ENCODE data around the gene GLP1R. TPM values are rescaled to one million over a fixed set of nuclear protein-coding genes. Genes with fewer than 3 reads are reported as not detected.

Gene GLP1R
- polyA plus RNA-seq, 1 of the 3 experiments (the other 2 are of a cell fraction) = not detected

GRCh38 chr6:39118921-39119320 is 70.3 kb downstream of the GLP1R start:
- H3K9ac ChIP-seq = no peak overlapping the region
- H3K27ac ChIP-seq (ENCODE audit: low read depth in 2 of 2, low read length in 1 of 2) = no peak overlapping the region
- no peak for TF ChIP-seq FOSL2 (IDR thresholded peaks at IDR 0.05; ENCODE audit: borderline replicate concordance, low read depth)
- no peak for TF ChIP-seq EP300 (IDR thresholded peaks at IDR 0.05; ENCODE audit: borderline replicate concordance in 1 of 2, low read depth in 1 of 2, low read length in 1 of 2)
- no peak for TF ChIP-seq FOXM1 (IDR thresholded peaks at IDR 0.05; ENCODE audit: low read depth)
- no peak for TF ChIP-seq YY1 (IDR thresholded peaks at IDR 0.05; ENCODE audit: low read depth)
- no peak for TF ChIP-seq POLR2AphosphoS5 (IDR thresholded peaks at IDR 0.05; ENCODE audit: low read depth, low read length)
- no peak for TF ChIP-seq PBX3 (IDR thresholded peaks at IDR 0.05)
- TF ChIP-seq MEF2A (IDR thresholded peaks at IDR 0.05; ENCODE audit: borderline replicate concordance, low read depth) = no peak
- TF ChIP-seq USF2 (IDR thresholded peaks at IDR 0.05; ENCODE audit: borderline replicate concordance, low read depth, low read length) = no peak
- no peak for TF ChIP-seq MXI1 (IDR thresholded peaks at IDR 0.05; ENCODE audit: low read depth, low read length)
- TF ChIP-seq NRF1 (IDR thresholded peaks at IDR 0.05; ENCODE audit: low read depth, low read length) = no peak
- TF ChIP-seq ELF1 (IDR thresholded peaks at IDR 0.05) = no peak
- no peak for TF ChIP-seq JUND (IDR thresholded peaks at IDR 0.05)
- no peak for TF ChIP-seq REST (IDR thresholded peaks at IDR 0.05; ENCODE audit: low read depth, low read length)
- TF ChIP-seq TCF12 (IDR thresholded peaks at IDR 0.05) = no peak
- no peak for TF ChIP-seq ZBTB33 (IDR thresholded peaks at IDR 0.05; ENCODE audit: borderline replicate concordance, low read depth)
- TF ChIP-seq NFIC (IDR thresholded peaks at IDR 0.05; ENCODE audit: borderline replicate concordance) = no peak
- no peak for TF ChIP-seq RXRA (IDR thresholded peaks at IDR 0.05; ENCODE audit: borderline replicate concordance, low read depth)
- no peak for TF ChIP-seq CTCF (IDR thresholded peaks at IDR 0.05)
- TF ChIP-seq MAX (IDR thresholded peaks at IDR 0.05; ENCODE audit: low read depth) = no peak
- TF ChIP-seq SIN3A (IDR thresholded peaks at IDR 0.05; ENCODE audit: borderline replicate concordance, low read depth, low read length) = no peak
- POLR2A ChIA-PET = no interaction called here
- no peaks in the 10 kb centered on the region for H3K36me3 ChIP-seq (replicated peaks in 1 of 2; ENCODE audit: control insufficient read depth in 1 of 2, insufficient read depth in 2 of 2, low read length in 1 of 2)
- H3K27me3 ChIP-seq (ENCODE audit: insufficient read depth) = no peaks in the 10 kb centered on the region
- 67% methylated on average over 4 of the region's 4 CpGs for WGBS (ENCODE audit: low lambda C conversion rate)
- H3K4me2 ChIP-seq = no peak overlapping the region
- H3F3A ChIP-seq (replicated peaks; ENCODE audit: insufficient read depth) = no peaks in the 10 kb centered on the region
- no peak for DNase-seq
- H3K79me2 ChIP-seq (ENCODE audit: insufficient read depth) = no peaks in the 10 kb centered on the region
- CTCF ChIA-PET = interaction anchor here (1.1 kb wide), 1 partner anchor 10 kb away, joined by 4 read pairs; no protein-coding TSS in a partner anchor
- H3K9me2 ChIP-seq = no peaks in the 10 kb centered on the region
- H4K20me1 ChIP-seq (ENCODE audit: insufficient read depth) = no peaks in the 10 kb centered on the region
- peaks cover 0 to 8% of the 10 kb centered on the region in 2 experiments; a peak in 2 of 4 replicates for H3K4me1 ChIP-seq (ENCODE audit: control insufficient read depth in 1 of 2, insufficient read depth in 2 of 2, low read depth in 1 of 2, low read length in 1 of 2)
- no peak overlapping the region for H3K4me3 ChIP-seq (ENCODE audit: low read depth in 2 of 2, low read length in 1 of 2)
- no peaks in the 10 kb centered on the region for H3K9me3 ChIP-seq
- H2AFZ ChIP-seq (ENCODE audit: low read depth) = no peak overlapping the region

Data from SK-N-SH (cell line).